ENCODE results near the gene HOXA3.

- TF ChIP-seq CTCF (IDR thresholded peaks at IDR 0.05; ENCODE audit: poor library complexity) (no peak), EZH2 (IDR thresholded peaks at IDR 0.05; ENCODE audit: borderline replicate concordance) (no peak), EZH2phosphoT487 (IDR thresholded peaks at IDR 0.05; ENCODE audit: low read depth, severe bottlenecking, unreplicated experiment) (no peak)
These were observed 60.2 kb downstream of the HOXA3 start for GRCh38 chr7:27091941-27092818.

Data from hepatocyte (in vitro differentiated cells).